Fibroblast of the aortic adventitia (primary cell): ENCODE results near the gene PRSS3. TPM values are rescaled to one million over a fixed set of nuclear protein-coding genes. Genes with fewer than 3 reads are reported as not detected.
"Not testable (repeated sequence)": the region's sequence is repeated elsewhere in the genome, so short reads cannot be mapped to it uniquely, and the experiment has no call there.

Experiments used
- DNase-seq: peaks from one replicate; pipeline ENCODE4 v3.0.0-alpha.2; 2010; ENCODE audit warnings: low read depth
- H3K4me3 ChIP-seq: 2 replicates; pipeline ENCODE4 v1.5.1; 2011; ENCODE audit warnings: low read depth, mild to moderate bottlenecking, control low read depth, low read length, moderate library complexity
- total RNA-seq: library from RNA; depleted of rRNA; stranded (reverse); fragments of >200 nt; gene quantifications from 2 replicates; pipeline ENCODE4 v1.2.3, GENCODE V29; 2012; ENCODE audit warnings: low replicate concordance
- TF ChIP-seq, protein P1 (sequence below): IDR thresholded peaks from 2 replicates; pipeline ENCODE4 v1.5.1; 2011; ENCODE audit warnings: mild to moderate bottlenecking, low read length, control low read depth, inconsistent platforms; ENCODE audit not compliant: insufficient read depth

The PRSS3 gene
- total RNA-seq, 1 donor, result 145 TPM

DNA sequence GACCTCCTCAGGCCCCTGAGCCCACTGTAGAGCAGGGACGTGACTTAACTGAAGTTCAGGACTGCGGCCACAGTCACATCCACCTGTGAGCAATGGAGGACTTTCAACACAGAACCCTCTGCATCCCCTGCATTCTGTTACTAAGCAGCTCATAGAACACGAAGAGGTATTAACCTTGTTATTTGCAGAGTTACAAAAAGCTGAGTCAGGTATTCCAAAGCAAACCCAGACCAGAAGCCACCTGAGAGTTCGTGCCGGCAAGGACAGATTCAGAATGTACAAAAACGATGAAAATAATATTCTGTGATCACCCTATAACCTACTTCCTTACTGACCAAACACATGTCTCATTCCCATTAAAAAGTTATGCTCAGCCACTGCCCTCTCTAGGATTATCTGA, 33.0 kb upstream of the PRSS3 start:
- TF ChIP-seq, protein P1, sequence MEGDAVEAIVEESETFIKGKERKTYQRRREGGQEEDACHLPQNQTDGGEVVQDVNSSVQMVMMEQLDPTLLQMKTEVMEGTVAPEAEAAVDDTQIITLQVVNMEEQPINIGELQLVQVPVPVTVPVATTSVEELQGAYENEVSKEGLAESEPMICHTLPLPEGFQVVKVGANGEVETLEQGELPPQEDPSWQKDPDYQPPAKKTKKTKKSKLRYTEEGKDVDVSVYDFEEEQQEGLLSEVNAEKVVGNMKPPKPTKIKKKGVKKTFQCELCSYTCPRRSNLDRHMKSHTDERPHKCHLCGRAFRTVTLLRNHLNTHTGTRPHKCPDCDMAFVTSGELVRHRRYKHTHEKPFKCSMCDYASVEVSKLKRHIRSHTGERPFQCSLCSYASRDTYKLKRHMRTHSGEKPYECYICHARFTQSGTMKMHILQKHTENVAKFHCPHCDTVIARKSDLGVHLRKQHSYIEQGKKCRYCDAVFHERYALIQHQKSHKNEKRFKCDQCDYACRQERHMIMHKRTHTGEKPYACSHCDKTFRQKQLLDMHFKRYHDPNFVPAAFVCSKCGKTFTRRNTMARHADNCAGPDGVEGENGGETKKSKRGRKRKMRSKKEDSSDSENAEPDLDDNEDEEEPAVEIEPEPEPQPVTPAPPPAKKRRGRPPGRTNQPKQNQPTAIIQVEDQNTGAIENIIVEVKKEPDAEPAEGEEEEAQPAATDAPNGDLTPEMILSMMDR, result no peak
- no peak for DNase-seq
- H3K4me3 ChIP-seq, result no peak overlapping the region

DNA sequence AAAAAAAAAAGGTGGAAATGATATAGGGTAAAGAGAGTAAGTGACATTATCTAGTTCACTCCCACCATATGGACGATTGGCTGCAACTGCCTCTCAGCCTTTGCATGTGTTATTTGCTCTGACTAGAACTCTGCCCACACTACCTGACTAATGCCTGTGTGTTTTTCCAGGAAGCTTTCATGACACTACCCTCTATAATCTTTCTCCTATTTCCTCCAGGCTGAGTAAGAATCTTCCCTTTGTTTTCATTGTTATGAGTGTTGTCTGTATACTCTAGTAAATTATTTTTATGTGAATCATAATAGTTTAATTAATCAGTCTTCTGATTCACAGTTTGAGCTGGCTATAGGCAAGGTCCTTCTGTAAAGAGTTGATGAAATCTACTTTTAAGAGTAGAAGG, 31.7 kb upstream of the PRSS3 start:
- peak; percentile 31 for DNase-seq
- not testable (repeated sequence) for H3K4me3 ChIP-seq

DNA sequence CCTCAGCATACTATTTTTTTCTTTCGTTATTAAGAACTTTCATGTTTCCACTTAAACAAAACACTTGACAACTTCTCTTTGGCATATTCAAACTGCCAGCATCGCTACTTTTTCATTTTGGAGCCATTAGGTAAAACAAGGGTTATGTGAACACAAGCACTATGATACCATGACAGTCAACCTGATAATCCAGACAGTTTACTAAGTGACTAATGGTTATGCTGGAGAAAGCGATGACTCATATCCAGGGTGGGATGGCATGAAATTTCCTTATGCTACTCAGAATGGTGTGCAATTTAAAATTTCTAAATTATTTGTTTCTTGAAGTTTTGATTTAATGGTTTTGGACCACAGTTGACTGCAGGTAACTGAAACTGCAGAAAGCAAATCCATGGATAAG, 29.9 kb upstream of the PRSS3 start:
- DNase-seq, result peak; percentile 66
- H3K4me3 ChIP-seq, result no peak overlapping the region
- TF ChIP-seq, protein P1, result no peak

DNA sequence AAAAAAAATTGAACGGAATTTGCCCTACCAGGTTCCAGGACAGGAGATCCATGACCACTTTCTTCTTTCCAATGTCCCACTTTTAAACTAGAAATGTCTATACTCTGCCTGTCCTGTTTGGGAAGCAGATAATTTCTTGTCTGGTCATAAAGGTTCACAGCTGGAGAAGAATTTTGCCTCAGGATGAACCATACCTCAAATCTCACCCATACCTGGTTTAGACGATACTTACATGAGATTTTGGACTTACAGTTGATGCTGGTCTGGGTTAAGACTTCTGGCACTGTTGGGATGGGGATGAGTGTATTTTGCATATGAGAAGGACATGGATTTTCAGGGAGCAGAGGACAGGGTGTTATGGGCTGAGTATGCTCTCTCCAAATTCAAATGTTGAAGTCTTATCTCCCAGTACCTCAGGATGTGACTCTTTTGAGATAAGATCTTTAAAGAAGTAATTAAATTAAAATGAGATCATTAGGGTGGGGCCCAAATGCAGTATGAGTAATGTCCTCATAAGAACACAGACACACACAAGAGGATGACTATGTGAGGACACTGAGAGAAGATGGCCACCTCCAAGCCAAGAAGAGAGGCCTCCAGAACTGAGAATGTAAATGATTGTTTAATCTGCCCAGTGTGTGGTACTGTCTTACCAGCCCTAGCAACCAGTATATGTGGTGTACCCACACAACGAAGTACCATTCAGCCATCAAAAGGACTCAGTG, 25.0 kb upstream of the PRSS3 start:
- peak; percentile 52 for DNase-seq
- H3K4me3 ChIP-seq, result not testable (repeated sequence)

DNA sequence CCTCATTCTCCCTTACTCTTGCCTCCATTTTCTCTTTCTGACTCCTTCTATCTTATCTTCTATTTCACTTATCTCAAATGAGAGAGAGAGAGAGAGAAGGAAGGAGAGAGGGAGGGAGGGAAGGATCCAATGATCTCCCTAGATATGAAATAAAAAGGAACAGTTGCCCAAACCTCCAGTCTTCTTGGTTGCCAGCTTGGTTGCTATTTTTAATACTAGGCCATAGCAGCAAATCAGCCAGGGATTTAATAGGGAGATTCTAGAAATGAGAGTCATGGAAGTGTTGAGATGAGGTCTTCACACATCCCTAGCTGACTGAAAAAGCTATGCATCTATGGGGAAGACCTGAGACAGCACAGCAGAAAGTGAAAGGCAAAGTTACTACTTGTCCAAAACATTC, 22.2 kb upstream of the PRSS3 start:
- not testable (repeated sequence) for H3K4me3 ChIP-seq
- DNase-seq, result peak; percentile 50

DNA sequence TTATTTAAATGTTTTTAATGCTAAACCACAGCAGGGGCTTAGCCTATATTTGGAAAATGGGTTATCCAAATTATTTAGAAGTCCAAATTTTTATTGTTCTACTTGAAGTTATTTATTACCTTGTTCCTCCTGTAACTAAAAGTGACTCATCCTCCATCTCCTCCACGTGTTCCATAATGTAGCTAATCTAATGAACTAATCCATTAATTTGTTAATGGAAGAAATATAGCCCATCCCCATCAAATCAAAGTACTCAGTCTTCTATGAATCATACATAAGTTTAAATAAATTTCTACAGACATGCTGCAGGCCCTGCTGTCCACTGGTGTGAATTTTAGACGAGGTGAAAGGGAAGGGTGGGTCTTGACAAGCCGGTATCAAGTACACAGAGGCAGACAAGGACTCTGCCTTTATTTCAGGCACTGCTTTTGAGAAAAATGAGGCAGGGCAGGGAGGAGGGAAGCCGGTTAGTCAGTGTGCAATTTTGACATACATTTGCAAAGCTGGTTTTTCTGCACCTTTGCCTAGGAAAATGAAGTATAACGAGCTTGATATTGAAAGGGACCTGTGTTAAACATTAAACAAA, 21.2 kb upstream of the PRSS3 start:
- not testable (repeated sequence) for H3K4me3 ChIP-seq

DNA sequence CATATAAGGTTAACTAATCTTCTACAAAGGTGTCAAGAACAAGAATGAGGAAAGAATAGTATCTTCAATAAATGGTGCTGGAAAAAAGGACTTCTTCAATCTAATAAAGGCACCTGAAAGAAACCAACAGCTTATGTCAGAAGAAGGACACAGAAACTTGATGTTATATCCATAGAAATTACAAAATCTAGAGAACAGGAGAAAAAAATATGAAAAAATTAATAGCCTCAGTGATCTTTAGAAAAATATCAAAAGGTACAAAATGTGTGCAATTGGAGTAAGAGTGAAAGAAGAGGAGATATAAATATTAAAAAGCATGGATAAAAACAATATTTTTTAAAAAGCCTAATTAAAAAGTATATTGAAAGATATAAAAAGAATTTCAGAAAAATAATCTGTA, 18.8 kb upstream of the PRSS3 start:
- no peak for DNase-seq
- TF ChIP-seq, protein P1, result no peak

More for the DNA sequence above, 21.2 kb upstream of the PRSS3 start:
- DNase-seq, result not testable (repeated sequence)

DNA sequence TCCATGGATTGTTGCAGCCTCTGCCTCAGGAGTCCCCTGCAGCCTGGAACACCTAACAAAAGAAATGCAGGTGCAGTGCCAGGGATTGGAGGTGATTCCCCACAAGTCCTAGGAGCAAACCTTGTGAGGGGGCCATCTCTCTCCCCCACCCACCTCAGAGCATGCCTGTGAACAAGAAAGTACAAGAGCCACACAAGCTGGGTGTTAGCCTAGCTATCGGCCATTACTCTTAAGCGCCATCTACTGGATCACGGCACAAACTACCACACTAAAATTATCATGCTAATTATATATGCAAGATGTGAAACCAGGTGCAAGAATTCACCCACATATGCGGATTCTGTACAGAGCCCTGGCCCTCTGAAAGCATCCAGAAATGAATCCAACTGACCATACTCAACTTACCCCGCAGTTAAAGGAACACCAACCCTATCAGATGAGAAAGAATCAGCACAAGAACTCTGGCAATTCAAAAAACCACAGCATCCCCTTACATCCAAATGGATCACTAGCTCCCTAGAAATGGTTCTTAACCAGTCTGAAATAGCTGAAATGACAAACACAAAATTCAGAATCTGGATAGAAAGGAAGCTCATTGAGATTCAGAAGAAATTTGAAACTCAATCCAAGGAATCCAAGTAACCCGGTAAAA, 16.5 kb upstream of the PRSS3 start:
- peak; percentile 78 for DNase-seq
- no peak overlapping the region for H3K4me3 ChIP-seq
- TF ChIP-seq, protein P1, result peak; percentile 89

More for the DNA sequence above, 18.8 kb upstream of the PRSS3 start:
- H3K4me3 ChIP-seq, result no peak overlapping the region

DNA sequence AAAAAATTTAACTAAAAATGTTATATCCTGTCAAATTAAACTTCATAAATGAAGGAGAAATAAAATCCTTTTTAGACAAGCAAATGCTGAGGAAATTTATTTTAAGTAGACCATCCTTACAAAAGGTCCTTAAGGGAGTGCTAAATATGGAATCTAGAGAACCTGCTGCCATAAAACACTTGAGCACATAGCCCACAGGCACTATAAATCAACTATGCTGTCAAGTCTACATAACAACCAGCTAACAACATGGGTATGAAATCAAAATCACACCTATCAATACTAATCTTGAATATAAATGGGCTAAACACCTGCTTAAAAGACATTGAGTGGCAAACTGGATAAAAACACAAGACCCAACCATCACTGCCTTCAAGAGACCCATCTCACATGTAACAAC, 15.1 kb upstream of the PRSS3 start:
- DNase-seq, result peak; percentile 22
- H3K4me3 ChIP-seq, result no peak overlapping the region
- TF ChIP-seq, protein P1, result no peak
